ENCODE results near the gene SMAD3. TPM values are rescaled to one million over a fixed set of nuclear protein-coding genes. Genes with fewer than 3 reads are reported as not detected.

SMAD3 gene
- total RNA-seq, 1 experiment from 2014 or later = 54.8 TPM

DNA sequence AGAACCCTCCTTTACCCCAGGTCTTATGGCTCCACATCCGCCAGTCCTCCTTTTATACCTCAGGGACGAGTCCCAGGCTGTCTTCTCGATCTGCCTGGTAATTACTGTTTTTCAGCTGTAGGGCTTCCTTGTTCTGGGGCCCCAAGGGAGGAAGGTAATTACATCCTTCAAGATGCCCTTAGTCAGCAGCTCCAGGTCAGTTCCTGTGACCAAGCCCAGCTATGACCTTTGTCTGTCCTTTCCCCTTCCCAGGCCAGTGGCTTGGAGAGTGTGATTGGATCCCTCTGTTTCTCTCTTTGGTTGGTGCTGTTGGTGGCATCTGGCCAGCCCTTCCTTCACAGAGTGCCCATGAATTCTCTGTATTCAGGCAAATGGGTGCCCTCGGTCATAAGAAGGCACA, 96.5 kb downstream of the SMAD3 start:
- H3K27me3 ChIP-seq (replicated peaks; ENCODE audit: control insufficient read depth, insufficient read depth, low read length) = no peaks in the 10 kb centered on the region
- ChIA-PET CTCF (interaction anchor here (1.1 kb wide), 1 partner anchor 17 kb away, joined by 3 read pairs; no protein-coding TSS in a partner anchor), POLR2A (no interaction called here)
- H3K9me3 ChIP-seq = no peaks in the 10 kb centered on the region
- Mint-ChIP-seq H3K4me3 (ENCODE audit: unreplicated experiment) (no peak overlapping the region), H3K36me3 (ENCODE audit: insufficient read depth, unreplicated experiment) (peaks cover 41% of the 10 kb centered on the region), H3K4me1 (ENCODE audit: low read depth, unreplicated experiment) (no peaks in the 10 kb centered on the region), H3K9me3 (ENCODE audit: unreplicated experiment) (no peaks in the 10 kb centered on the region), H3K27ac (ENCODE audit: unreplicated experiment) (peak overlapping the region; percentile 33), H3K27me3 (ENCODE audit: insufficient read depth, unreplicated experiment) (no peaks in the 10 kb centered on the region)
- no peak overlapping the region for H3K4me3 ChIP-seq (ENCODE audit: low read depth, low read length)
- no peak for DNase-seq
- BruUV-seq (replicated peaks) = no TSS peak
- H3K4me1 ChIP-seq = no peaks in the 10 kb centered on the region
- TF ChIP-seq, protein P1, sequence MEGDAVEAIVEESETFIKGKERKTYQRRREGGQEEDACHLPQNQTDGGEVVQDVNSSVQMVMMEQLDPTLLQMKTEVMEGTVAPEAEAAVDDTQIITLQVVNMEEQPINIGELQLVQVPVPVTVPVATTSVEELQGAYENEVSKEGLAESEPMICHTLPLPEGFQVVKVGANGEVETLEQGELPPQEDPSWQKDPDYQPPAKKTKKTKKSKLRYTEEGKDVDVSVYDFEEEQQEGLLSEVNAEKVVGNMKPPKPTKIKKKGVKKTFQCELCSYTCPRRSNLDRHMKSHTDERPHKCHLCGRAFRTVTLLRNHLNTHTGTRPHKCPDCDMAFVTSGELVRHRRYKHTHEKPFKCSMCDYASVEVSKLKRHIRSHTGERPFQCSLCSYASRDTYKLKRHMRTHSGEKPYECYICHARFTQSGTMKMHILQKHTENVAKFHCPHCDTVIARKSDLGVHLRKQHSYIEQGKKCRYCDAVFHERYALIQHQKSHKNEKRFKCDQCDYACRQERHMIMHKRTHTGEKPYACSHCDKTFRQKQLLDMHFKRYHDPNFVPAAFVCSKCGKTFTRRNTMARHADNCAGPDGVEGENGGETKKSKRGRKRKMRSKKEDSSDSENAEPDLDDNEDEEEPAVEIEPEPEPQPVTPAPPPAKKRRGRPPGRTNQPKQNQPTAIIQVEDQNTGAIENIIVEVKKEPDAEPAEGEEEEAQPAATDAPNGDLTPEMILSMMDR (IDR thresholded peaks at IDR 0.05; ENCODE audit: insufficient read depth in 1 of 2, low read depth in 1 of 2, low read length in 1 of 2, severe bottlenecking in 1 of 2, unreplicated experiment in 1 of 2) = no peak
- no peaks in the 10 kb centered on the region for H3K36me3 ChIP-seq (ENCODE audit: control insufficient read depth, insufficient read depth, low read length)
- intact Hi-C loops (cut with micrococcal nuclease; ENCODE audit: unreplicated experiment) = no loop called here

DNA sequence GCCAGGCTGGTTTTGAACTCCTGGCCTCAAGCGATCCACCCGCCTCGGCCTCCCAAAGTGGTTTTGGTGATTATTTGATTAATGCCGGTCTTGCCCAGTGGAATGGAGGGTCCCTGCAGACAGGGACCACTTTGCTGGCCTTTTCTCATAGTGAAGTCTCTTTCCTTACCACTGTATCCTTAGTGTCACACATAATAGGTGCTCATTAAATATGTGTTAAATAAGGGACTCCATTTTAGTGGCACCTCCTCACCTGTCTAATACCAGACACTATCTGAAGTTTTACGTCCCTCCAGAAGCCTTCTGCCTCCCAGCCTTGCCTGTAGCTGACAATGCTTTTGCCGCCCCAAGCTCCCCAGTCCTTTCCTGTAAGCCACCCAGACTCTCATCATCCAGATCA, 97.8 kb downstream of the SMAD3 start:
- intact Hi-C loops (cut with micrococcal nuclease; ENCODE audit: unreplicated experiment) = no loop called here
- Mint-ChIP-seq H3K27me3 (ENCODE audit: insufficient read depth, unreplicated experiment) (no peaks in the 10 kb centered on the region), H3K9me3 (ENCODE audit: unreplicated experiment) (no peaks in the 10 kb centered on the region), H3K36me3 (ENCODE audit: insufficient read depth, unreplicated experiment) (peaks cover 49% of the 10 kb centered on the region), H3K4me3 (ENCODE audit: unreplicated experiment) (no peak overlapping the region), H3K4me1 (ENCODE audit: low read depth, unreplicated experiment) (peaks cover under 1% of the 10 kb centered on the region), H3K27ac (ENCODE audit: unreplicated experiment) (no peak overlapping the region)
- CTCF ChIA-PET = no interaction called here
- Histone ChIP-seq H3K4me1 (no peaks in the 10 kb centered on the region), H3K27me3 (replicated peaks; ENCODE audit: control insufficient read depth, insufficient read depth, low read length) (no peaks in the 10 kb centered on the region), H3K9me3 (no peaks in the 10 kb centered on the region), H3K36me3 (ENCODE audit: control insufficient read depth, insufficient read depth, low read length) (no peaks in the 10 kb centered on the region; the same call in 1 of the 2 replicates), H3K4me3 (ENCODE audit: low read depth, low read length) (no peak overlapping the region)
- POLR2A ChIA-PET = interaction anchor here (0.7 kb wide), 1 partner anchor 28 kb away, joined by 9 read pairs; no protein-coding TSS in a partner anchor
- DNase-seq = no peak
- TF ChIP-seq, protein P1 (IDR thresholded peaks at IDR 0.05; ENCODE audit: insufficient read depth in 1 of 2, low read depth in 1 of 2, low read length in 1 of 2, severe bottlenecking in 1 of 2, unreplicated experiment in 1 of 2) = no peak
- BruUV-seq (replicated peaks) = no TSS peak

DNA sequence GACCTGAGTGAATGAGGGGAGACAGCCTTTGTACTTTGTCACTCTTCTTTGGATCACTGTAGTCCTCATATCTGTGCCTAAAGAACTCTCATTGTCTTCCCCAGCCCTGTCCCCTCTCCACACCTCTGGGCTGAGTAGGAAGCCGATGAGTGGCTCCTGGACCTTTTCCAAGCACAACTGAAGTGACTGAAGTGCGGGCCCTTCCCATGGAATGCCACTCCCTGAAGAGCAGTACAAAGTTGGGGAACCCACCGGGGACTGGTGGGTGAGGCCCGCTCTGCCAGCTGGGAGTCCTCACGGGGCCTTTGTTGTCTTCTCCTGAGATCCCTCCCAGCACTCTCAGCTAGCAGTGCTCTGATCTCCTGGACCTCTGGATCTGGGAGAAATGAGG, 99.0 kb downstream of the SMAD3 start:
- H3K4me1 Mint-ChIP-seq (ENCODE audit: low read depth, unreplicated experiment) = peaks cover 7% of the 10 kb centered on the region
- H3K4me3 ChIP-seq (ENCODE audit: low read depth, low read length) = no peak overlapping the region
- H3K9me3 Mint-ChIP-seq (ENCODE audit: unreplicated experiment) = no peaks in the 10 kb centered on the region
- H3K27me3 ChIP-seq (replicated peaks; ENCODE audit: control insufficient read depth, insufficient read depth, low read length) = no peaks in the 10 kb centered on the region
- no peak overlapping the region for H3K4me3 Mint-ChIP-seq (ENCODE audit: unreplicated experiment)
- intact Hi-C loops (cut with micrococcal nuclease; ENCODE audit: unreplicated experiment) = no loop called here
- H3K4me1 ChIP-seq = no peaks in the 10 kb centered on the region
- no peaks in the 10 kb centered on the region for H3K9me3 ChIP-seq
- TF ChIP-seq, protein P1 (IDR thresholded peaks at IDR 0.05; ENCODE audit: insufficient read depth in 1 of 2, low read depth in 1 of 2, low read length in 1 of 2, severe bottlenecking in 1 of 2, unreplicated experiment in 1 of 2) = no peak
- DNase-seq = no peak
- no peaks in the 10 kb centered on the region for H3K27me3 Mint-ChIP-seq (ENCODE audit: insufficient read depth, unreplicated experiment)
- ChIA-PET CTCF (no interaction called here), POLR2A (no interaction called here)
- peaks cover 51% of the 10 kb centered on the region for H3K36me3 Mint-ChIP-seq (ENCODE audit: insufficient read depth, unreplicated experiment)
- H3K36me3 ChIP-seq (ENCODE audit: control insufficient read depth, insufficient read depth, low read length) = no peaks in the 10 kb centered on the region; the same call in 1 of the 2 replicates
- BruUV-seq (replicated peaks) = no TSS peak
- H3K27ac Mint-ChIP-seq (ENCODE audit: unreplicated experiment) = peak overlapping the region; percentile 42
